Measurements from ENCODE around the gene MPP3.
"Not testable (repeated sequence)": the region's sequence is repeated elsewhere in the genome, so short reads cannot be mapped to it uniquely, and the experiment has no call there.

MPP3 gene

DNA sequence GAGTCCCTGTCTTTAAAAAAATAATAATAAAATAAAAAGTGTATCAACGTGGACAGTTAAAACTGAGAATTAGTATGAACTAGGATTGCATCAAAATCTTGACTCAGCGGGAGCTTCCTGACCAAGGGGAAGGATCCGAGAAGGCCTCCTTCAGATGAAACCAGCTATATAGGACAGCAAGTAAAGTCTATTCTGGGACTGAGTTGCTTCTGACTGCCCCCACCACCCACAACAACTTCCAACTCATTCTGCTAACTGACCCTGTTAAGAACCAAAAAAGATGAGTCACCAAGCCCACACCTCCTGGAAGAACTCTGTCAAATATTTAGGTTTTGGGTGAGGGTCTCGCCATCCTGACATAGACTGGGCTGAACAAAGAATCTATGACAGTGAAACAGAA is 24.9 kb downstream of the MPP3 start:
- DNase-seq (ENCODE audit: low read depth): no peak

DNA sequence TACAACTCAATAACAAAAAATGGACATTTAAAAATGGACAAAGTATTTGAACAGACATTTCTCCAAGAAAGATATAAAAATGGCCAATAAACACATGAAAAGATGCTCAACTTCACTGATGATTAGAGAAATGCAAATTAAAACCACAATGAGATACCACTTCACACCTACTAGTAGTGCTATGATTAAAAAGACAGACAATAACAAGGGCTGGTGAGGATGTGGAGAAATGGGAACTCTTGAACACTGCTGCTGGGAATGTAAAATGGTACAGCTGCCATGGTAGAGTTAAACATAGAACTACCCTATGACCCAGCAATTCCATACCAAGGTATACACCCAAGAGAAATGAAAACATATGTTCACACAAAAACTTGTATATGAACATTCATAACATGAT is 27.8 kb downstream of the MPP3 start:
- DNase-seq (ENCODE audit: low read depth): no peak

DNA sequence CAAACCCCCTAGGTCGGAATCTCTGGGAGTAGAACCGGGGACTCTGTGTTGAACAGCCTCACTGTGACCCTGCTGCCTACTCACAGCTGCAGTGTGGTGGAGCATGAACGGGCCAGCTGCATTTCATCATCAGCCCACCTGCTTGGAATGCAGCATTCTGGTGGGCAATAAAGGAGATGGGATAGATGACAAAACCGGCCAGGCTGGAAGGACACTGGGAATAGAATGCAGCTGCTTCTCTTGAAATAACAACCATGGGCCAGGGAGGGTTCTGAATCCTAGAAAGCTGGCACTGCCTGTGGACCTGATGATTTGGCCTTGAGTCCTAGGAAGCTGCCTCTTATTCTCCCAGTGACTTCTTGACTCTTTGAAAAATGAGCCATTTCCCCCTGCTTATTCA is 29.2 kb downstream of the MPP3 start:
- DNase-seq (ENCODE audit: low read depth): no peak

DNA sequence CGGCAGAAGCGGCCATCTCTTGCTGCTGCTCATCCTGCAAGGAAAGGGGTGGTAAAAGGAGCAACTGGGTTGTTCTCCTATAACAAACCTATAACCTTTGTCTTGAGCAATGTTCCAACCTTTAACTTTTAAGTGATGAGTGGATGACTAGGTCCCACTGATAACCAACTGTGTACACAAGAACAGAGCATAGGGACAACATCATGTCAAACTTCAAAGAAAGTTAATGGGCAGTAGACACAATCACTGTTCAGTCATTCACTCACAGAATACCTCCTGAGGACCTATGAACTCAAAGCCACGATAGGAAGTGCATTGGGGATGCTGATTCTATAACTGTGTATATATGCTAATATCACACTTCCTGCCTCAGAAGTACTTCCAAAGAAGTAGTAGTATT is 31.1 kb downstream of the MPP3 start:
- no peak for DNase-seq (ENCODE audit: low read depth)

DNA sequence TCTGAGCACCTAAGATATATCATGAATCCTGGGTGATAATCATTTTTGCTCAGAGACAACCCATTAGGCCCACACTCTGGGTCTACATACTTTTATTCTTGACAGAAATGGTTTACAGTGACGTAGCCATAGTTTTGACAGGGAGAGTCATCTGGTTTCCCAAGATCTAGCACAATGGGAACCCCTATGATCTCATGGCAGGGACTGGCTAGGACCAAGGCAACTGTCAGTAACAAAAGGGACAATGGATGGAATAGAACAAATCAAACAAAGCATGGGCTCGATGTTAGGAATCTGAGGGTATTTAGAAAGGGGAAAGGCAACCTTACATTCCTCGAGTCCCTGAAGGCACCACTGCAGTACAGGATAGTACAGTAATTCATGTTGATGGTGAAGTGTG is 32.2 kb downstream of the MPP3 start:
- DNase-seq (ENCODE audit: low read depth): no peak

DNA sequence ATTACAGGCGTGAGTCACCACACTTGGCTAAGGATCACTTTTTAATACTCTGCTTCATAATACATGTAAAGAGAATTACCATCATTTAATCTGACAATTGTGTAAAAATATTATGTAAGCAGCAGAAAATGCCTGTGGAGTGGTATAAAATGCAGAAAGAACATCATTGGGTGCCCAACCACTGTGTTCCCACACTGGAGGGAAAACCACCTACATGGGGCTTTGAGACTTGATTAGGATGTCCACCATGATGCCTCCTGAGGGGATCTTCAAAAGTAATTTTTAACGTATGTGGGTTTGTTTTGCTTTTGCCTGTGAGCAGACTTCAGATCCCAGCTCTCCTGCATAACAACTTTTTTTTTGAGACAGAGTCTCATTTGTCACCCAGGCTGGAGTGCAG is 33.9 kb downstream of the MPP3 start:
- no peak for DNase-seq (ENCODE audit: low read depth)

DNA sequence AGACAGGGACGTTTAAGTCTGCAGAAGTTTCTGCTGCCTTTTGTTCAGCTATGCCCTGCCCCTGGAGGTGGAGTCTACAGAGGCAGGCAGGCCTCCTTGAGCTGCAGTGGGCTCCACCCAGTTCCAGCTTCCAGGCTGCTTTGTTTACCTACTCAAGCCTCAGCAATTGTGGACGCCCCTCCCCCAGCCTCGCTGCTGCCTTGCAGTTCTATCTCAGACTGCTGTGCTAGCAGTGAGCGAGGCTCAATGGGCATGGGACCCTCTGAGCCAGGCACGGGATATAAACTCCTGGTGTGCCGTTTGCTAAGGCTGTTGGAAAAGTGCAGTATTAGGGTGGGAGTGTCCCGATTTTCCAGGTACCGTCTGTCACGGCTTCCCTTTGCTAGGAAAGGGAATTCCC is 34.9 kb downstream of the MPP3 start:
- not testable (repeated sequence) for DNase-seq (ENCODE audit: low read depth)

DNA sequence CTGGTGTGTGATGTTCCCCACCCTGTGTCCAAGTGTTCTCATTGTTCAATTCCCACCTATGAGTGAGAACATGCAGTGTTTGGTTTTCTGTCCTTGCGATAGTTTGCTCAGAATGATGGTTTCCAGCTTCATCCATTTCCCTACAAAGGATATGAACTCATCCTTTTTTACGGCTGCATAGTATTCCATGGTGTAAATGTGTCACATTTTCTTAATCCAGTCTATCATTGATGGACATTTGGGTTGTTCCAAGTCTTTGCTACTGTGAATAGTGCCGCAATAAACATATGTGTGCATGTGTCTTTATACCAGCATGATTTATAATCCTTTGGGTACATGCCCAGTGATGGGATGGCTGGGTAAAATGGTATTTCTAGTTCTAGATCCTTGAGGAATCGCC is 40.3 kb downstream of the MPP3 start:
- not testable (repeated sequence) for DNase-seq (ENCODE audit: low read depth)

DNA sequence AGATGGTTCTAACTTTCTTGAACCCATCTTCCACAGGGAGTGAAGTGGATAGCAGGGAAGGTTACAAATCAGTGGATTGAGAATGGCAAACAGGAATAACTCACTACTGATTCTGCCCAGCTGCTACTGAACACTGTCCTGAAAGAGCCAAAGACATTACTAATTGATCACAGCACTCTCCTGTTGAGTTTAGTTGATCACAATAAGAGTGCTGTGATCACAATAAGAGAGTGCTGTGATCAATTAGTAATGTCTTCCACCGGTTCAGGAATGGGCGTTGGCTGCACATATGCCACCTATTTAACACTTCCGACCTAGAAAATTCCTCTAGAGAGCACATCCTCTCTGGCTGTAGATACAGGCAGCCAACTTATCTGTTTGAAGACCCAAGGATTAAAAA is 41.4 kb downstream of the MPP3 start:
- DNase-seq (ENCODE audit: low read depth): peak; percentile 49

DNA sequence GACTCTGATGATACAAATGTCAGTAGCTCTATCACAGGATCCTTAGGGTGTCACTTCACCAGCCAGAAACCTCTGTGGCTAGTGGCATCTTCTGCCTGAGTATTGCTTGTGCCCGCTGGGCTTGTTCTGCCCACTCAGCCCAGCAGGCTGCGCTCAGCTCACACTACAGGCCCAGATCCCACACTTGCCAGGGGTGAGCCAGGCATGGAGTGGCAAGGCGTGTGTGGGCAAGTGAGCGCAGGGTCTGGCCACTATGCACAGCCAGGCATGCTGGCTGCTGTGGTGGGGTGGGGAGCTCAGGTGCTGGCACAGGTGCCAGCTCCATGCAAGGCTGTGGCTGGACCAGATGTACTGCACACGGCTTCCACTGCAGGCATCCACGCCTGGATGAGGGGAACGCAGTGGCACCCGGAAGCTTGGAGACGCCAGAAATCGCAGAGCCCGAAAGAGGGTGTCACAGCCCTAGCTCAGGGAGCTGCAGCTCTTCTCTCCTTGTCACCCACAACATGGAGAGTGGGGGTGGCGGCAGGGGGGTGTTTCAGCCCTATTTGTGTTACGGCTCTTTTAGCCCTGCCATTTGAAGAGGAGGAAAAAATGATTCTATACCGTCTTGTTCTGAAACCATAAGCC is 42.5 kb downstream of the MPP3 start:
- DNase-seq (ENCODE audit: low read depth): no peak

DNA sequence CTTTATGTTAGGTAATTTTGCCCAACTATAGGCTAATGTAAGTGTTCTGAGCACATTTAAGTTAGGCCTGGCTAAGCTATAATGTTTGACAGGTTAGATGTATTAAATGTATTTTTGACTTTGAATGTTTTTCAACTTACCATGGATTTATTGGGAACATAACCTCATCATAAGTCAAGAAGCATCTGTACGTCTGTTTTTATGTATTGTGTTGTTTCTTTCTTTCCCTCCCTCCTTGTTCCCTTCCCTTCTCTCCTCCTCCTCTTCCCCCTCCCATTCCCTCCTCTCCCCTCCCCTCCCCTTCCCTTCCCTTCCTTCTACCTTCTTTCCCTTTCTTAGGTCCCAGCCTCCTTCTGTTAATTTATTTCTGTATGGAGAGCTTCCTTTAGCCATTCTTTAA is 43.5 kb downstream of the MPP3 start:
- no peak for DNase-seq (ENCODE audit: low read depth)

DNA sequence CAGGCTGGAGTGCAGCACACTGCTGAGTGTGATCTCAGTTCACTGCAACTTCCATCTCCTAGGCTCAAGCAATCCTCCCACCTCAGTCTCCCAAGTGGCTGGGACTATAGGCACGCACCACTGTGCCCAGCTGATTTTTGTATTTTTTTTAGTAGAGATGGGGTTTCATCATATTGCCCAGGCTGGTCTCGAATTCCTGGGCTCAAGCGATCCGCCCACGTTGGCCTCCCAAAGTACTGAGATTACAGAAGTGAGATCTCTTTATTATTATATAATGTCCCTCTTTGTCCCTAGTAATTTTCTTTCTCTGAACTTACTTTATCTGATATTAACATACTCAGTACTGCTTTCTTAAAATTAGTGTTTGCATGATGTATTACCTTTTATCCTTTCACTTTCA is 44.4 kb downstream of the MPP3 start:
- no peak for DNase-seq (ENCODE audit: low read depth)

DNA sequence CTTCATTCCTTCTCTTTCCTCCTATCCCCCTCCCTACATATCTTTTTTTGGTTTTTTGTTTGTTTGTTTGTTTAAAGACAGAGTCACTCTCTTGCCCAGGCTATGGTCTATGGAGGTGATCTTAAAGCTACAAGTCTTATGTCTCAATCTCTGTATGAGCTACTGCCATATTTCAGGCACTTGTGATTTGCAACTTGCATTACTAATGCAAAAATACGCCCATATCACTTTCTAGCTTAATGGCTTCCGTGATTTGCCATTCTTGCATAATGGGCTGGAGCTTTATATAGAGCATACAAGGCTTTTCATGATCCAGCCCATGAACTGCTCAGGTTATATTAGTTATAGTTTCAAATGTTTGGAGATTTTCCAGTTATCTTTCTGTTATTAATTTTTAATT is 45.2 kb downstream of the MPP3 start:
- no peak for DNase-seq (ENCODE audit: low read depth)

DNA sequence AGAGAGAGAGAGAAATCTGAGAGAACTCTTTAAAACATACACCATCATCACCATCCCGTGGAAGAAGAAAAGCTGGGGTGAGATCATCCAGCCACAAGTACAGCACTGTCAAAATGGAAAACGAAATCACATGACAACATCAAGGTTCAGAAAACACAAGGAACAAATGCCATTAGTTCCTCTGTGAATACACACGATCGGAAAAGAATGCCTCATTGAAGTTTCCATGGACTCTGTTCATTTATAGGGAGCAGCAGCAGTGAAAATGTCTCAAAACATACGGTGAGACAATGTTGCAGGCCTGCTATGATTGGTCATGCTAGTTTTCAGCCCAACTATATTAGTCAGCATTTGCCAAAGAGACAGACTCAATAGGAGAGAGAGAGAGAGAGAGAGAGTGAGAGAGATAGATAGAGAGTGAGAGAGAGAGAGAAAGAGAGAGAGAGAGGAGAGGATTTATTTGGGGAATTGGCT is 48.3 kb downstream of the MPP3 start:
- DNase-seq (ENCODE audit: low read depth): no peak

DNA sequence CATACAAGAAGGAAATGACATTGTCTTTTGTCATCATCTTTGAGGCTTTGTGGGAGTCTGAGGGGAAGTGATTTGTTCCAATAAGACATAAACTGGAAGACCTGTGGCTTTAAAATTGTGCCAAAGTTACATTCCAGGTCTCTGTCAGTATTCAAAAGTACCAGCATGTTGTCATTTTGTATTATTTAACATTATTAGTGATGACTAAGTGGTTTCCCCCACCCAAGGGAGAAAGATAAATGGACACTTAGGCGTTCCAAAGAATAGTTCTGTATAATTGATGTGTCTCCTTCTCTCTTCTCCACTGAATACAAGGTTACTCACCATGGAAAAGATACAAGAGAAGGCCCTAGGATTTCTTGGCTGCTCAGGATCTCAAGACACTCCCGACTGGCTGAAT is 48.9 kb downstream of the MPP3 start:
- DNase-seq (ENCODE audit: low read depth): no peak

DNA sequence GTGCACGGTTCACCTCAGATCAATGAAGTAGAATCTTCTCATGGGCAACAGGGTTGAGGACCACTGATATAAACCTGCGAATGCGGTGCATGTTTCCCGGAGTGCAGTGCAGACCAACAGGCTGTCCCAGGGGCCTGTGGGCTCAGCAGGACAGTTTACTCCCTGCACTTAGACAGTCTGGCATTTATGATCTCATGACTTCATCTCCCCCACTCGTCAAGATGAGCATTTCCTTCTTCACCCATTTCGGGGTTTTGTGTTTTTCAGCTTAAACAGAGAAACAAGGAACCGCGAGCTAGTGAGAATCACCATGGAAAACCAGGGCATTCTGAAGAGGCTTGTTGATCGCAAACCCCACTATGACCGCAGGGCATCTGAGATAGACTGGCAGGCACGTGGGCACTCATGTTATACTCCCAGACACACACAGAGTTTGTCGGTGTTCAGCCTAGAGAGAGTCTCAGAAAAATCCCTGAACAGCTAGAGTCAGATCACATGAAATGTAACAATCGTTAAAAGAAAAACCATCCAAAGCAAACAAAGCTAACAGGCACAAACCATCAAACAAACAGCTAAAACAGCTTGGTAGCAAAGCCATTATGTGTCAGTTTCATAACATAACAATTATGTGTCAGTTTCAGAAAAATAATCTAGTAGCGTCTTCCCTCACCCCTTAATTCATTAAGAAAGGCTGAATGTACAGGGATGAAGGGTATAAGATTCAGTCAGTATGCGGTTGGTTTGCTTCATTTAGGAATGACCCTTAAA is 49.8 kb downstream of the MPP3 start:
- no peak for DNase-seq (ENCODE audit: low read depth)

DNA sequence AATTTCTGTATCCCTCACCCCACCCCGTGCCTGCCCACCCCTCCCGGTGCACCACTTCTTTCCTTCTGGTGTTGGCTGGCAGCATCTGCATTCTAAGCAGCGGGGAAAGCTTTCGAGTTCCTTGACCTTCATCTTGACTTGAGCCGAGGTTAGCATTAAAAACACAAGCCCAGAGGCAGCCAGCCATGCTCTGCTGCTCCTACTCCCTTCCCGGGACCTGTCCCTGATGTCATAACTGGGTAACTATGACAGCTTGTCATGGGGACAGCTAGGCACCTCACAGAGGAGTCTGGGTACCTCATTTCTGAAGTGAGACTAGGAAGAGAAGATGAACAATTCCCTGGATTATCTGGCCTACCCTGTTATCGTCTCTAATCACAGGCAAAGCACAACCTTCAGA is 52.8 kb downstream of the MPP3 start, which contains the start of gene CFAP97D1:
CFAP97D1 (plus strand) TSS at position 301 of the 400 bp plus-strand sequence; CDS start at position 329, 28 bp downstream.
- no peak for DNase-seq (ENCODE audit: low read depth)

DNA sequence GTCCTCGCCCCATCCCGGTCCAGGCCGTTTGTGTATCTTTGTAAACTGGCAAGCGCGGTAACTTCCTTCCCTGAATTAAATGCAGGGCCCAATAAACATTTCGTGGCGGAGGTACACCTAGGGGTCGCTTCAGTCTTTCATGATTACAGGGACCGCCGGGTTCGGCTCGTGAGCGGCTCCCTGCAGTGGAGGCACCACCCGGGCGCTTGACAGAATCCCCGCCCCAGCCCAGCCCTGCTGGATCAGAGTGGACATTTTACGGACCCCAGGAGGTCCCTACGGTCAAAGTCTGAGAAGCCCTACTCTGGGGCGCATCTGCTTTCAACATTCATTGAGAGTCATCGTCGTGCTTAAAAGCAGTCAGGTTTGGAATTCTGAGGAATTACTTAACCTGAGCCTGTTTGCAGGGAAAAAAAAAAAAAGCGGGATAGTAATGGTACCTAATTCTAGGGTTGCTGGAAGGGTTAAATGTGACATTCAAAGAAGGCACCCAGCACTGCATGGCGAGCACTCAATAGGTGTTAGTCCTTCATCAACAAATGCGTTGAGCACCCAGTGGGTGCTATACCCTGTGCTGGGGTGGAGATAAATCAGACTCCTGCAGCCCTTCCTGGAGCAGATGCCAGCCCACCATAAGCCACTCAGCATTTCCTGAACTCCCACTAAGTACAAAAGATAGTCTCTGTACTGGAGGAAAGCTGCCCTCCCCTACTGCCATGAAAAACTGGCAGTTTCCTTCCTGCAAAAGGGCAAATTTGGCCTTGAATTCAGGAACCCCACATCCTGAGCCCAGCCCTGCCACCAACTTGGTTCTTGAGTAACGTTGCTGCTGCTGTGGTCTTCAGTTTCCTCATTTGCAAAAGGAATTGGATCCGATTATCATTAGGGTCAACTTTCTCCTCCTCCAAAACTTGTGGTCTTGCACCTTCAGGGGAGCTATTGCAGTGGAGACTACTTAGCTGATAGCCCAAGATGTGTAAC is 53.5 kb downstream of the MPP3 start:
- DNase-seq (ENCODE audit: low read depth): no peak

DNA sequence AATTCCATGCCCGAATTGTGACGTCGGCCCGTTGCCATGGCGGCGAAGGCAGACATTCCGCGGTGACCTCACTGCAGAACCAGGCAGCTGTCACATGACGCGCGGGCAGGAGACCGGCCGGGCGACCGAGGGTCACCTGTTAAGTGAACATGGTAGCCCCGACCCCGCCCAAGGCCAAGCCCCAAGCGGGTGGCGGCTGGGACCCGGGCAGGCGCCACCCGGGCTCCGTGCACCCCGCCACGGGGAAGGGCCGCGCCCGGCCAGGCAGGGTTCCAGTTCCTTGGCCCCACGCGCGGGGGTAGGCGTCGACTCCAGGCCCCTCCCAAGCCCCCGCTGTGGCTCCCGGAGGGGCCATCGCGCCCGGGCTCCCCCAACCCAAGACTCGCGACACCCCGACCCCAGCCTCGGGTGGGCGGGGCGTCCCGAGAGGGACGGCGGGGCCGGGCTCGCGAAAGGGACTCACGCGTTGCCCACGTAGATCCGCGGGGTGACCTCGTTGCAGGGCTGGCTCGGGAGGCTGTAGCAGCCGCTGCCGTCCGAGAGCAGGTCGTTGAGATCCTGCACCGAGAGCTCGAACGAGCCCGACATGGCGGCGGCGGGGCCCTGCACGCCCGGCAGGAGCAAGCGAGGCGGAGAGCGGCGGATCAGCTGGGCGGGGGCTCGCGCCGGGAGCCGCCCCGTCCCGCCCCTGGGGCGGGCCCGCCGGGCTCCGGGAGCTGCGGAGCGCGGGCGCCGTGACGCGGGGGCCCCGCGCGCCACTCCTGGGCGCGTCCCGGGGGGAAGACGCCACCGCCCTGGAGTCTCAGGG is 54.4 kb downstream of the MPP3 start, which contains the start of gene DUSP3:
DUSP3 (minus strand) TSS at position 641 of the 808 bp plus-strand sequence; CDS start at position 588, 53 bp downstream.
- DNase-seq (ENCODE audit: low read depth): peak; percentile 81

DNA sequence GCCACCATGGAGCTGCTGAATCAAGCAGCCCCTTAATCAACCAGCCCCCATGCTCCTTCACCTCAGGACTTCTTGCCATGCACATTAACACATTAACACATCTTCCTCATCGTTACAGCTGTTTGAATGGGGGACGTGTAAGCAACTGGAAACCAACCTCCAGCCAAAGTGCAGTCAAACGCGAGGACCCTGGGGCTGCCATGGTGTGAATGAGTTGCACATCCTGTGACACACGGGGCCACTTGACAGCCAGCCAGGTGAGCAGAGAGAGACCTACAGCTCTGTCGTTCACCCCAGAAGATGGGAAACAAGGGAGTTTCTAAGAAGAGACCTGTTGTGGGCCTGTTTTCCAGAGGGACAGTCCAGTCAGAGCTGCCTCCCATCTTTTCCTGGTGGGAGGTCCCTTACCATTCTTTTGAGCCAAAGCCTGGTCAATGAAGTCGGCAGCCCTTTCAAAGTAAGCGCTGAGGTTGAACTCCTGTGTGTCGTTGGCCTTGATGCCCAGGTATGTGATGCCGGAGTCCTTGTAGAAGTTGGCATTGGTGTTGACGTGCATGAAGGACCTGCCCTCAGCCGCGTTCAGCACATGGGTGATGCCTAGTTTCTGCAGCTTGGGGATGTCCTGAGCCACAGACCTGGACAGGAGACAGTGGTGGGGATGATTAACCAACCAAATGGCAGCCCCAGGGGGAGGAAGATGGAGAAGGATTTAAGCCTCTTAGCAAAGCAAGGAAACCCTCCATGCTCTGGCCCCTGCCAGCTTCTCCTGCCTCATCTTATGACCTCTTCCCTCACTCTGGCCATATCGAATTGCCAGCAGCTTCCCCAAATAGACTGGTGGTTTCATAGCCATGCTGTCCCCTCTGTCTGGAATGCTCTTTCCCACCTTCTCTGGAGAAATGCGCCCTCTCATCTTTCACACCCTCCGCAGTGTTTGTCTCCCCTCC is 58.4 kb downstream of the MPP3 start:
- DNase-seq (ENCODE audit: low read depth): no peak

All from fibroblast of the conjunctiva (primary cell).